NCI-H69 (cell line): ENCODE results near the gene HES7.
"Not testable (repeated sequence)": the region's sequence is repeated elsewhere in the genome, so short reads cannot be mapped to it uniquely, and the experiment has no call there.

Experiments
- DNase-seq: peaks from one replicate; lab custom pipeline; 2025; lab: John Stamatoyannopoulos, UW

The HES7 gene

GRCh38 chr17:8100111-8100510, 23.8 kb downstream of the HES7 start:
- peak; percentile 1 for DNase-seq

- no peak for DNase-seq
Measured at GRCh38 chr17:8096541-8096940, 27.4 kb downstream of the HES7 start.

GRCh38 chr17:8095361-8095760, 28.5 kb downstream of the HES7 start:
- no peak for DNase-seq

GRCh38 chr17:8091033-8091687, 32.7 kb downstream of the HES7 start:
- no peak for DNase-seq

GRCh38 chr17:8089728-8090127, 34.2 kb downstream of the HES7 start:
- DNase-seq, result no peak

GRCh38 chr17:8087952-8088230, 36.0 kb downstream of the HES7 start:
- peak; percentile 14 for DNase-seq

- no peak for DNase-seq
Measured at GRCh38 chr17:8087075-8087951, 36.6 kb downstream of the HES7 start, which contains the start of gene ALOX12B. ALOX12B (minus strand) TSS chr17:8087716; CDS start chr17:8087442, 274 bp downstream.

- DNase-seq, result no peak
Measured at GRCh38 chr17:8084250-8084649, 39.7 kb downstream of the HES7 start.

- no peak for DNase-seq
Measured at GRCh38 chr17:8082292-8082691, 41.6 kb downstream of the HES7 start.

GRCh38 chr17:8081876-8082275, 42.0 kb downstream of the HES7 start:
- DNase-seq, result no peak

GRCh38 chr17:8080799-8081219, 43.1 kb downstream of the HES7 start:
- no peak for DNase-seq

GRCh38 chr17:8080208-8080798, 43.6 kb downstream of the HES7 start:
- DNase-seq, result no peak

- DNase-seq, result peak; percentile 84
Measured at GRCh38 chr17:8079291-8080207, 44.4 kb downstream of the HES7 start.

- DNase-seq, result not testable (repeated sequence)
Measured at GRCh38 chr17:8077939-8078338, 46.0 kb downstream of the HES7 start.

- no peak for DNase-seq
Measured at GRCh38 chr17:8076502-8077266, 47.2 kb downstream of the HES7 start.

GRCh38 chr17:8075574-8076342, 48.1 kb downstream of the HES7 start:
- DNase-seq, result no peak

GRCh38 chr17:8075081-8075480, 48.8 kb downstream of the HES7 start:
- no peak for DNase-seq

GRCh38 chr17:8074554-8074953, 49.4 kb downstream of the HES7 start:
- no peak for DNase-seq

GRCh38 chr17:8073627-8074484, 50.0 kb downstream of the HES7 start:
- DNase-seq, result peak; percentile 52
